GM19238 (cell line): ENCODE data around the gene CHM.
"Not testable (repeated sequence)": the region's sequence is repeated elsewhere in the genome, so short reads cannot be mapped to it uniquely, and the experiment has no call there.

Experiments used
- DNase-seq: peaks from one replicate; pipeline ENCODE4 v3.0.0; 2011; ENCODE audit warnings: low spot score; ENCODE audit not compliant: insufficient read length

CHM gene

DNA sequence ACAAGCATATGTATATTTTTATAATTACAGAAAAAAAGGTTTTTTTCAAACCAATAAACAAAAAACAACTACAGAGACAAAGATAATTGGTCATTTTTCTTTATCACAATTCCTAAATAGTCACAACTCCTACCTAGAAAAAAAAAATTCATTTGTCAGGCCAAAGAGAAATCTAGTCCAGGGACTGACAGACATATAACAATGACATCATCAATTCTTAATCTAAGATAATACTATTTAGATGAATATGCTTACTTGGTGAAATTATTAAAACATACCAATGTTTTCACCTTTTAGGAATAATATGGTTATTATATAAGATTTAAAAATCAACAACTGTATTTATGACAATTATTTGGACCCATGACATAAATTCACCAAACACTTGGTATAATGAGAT lies 48.4 kb downstream of the CHM start:
- no peak for DNase-seq

DNA sequence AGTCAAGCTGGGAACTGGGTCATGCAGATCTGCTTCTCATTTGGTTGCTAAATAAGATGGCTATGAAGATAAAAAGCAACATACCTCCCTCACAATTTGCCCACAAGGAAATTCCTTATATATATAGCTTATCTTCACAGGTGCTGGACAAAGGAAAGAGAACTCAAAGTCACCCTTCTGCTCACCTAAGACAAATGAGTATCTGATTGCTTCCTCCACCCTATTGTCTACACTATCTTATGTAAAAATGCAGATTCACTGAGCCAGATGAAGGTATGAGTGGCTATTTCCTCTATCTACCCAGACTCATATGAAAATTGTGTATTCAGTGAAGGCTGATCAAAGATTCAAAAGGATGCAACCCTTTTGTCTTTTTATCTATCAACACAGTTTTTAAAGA lies 50.8 kb downstream of the CHM start:
- DNase-seq = no peak

DNA sequence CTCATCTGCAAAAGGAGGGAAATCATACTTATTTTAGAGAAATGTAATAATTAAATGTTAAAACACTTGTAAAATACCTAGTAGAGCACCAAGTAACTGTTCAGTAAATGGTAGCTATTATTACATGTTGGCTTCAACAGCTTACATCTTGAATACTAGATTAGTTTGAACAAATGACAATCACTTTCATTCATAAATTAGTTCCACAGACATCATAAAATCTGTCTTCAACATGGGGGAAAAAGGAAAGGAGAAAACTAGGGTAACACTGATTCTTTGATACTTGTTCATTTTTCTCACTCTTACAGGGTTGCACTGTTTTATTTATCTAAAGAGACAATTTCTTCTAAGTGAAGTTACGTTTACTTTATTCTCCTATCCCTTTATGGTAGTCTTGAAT lies 51.7 kb downstream of the CHM start:
- no peak for DNase-seq

DNA sequence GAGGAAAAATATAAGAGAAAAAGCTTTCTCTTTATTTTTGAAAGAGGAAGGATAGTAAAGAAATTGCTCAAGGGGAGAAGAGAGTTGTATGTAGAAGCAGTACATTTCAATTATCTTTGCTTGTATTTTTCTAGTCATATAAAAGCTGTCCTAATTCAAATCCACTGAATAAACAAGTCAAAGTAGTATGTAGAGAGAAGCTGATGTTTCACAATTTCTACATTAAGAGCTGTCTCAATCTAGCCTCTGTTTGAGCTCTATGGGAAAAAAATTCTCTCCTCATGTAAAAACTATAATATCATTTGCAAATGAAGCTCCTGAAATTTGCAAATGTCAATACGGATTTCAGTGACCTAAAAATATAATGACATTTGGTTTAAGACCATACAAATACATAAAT lies 52.6 kb downstream of the CHM start:
- no peak for DNase-seq

DNA sequence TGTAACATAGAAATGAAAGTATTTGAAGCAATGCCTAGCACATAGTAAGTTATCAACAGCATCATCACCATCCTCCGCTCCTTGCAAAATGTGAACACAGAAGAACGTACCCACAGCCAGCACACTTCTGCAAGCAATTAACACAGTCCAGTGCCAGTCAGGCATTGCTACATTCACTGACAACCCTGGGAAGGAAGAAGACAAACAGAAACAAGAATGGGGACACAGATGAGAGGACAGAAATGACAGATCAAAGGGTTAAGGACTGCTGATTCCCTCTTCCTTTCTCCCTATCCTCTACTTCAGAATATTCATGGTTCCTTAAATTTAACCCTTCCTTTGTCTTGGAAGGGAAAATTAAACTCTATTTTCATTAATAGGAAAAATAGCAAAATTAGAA lies 53.1 kb downstream of the CHM start:
- DNase-seq = no peak

GRCh38 chrX:85993539-85994197 lies 53.7 kb downstream of the CHM start:
- no peak for DNase-seq

DNA sequence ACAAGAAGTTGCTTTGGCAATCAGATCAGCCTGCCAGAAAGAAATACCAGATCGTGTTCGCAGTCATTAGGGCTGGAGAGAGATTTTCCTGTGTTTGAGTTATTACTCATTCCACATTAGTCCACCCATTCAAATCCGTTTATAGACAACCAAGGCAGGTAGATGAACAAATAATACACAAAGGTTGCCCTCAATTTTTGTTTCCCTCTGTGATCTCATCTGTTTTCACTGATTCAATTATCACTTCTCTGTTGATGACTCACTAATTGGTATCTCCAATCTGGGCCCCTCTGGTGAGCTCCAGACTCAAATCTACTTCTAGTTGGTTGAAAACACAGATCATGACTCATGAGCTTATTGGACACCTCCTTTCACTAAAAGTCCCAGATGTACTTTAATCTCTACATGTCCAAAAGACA lies 54.5 kb downstream of the CHM start:
- no peak for DNase-seq

DNA sequence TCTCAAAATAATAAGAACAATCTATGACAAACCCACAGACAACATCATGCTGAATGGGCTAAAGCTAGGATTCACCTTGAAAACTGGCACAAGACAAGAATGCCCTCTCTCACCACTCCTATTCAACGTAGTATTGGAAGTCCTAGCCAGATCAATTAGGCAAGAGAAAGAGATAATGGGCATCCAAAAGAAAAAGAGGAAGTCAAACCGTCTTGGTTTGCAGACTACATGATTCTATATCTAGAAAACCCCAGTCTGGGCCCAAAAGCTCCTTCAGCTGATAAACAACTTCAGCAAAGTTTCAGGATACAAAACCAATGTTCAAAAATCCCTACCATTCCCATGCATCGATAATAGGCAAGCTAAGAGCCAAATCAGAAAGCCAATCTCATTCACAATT lies 59.0 kb downstream of the CHM start:
- no peak for DNase-seq

GRCh38 chrX:85980286-85980685 lies 67.1 kb downstream of the CHM start:
- DNase-seq = no peak

DNA sequence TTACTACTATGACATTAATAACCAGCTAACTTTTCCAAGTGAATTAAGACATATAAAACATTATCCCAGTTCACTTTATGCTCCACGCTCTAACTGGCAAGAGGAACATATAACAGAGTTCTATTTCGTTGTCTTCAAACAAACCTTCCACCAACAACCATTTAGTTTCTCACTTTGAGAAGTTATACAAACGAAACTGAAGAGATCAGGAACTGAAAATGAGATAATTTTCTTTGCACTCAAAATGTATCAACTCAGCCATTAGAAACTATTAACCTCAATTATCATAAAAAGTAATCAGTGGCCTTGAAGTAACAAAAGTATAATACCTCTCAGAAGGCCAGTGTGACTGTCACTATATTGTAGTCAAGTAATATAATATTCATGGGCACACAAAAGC lies 70.1 kb downstream of the CHM start:
- no peak for DNase-seq

GRCh38 chrX:85972351-85972750 lies 75.0 kb downstream of the CHM start:
- DNase-seq = not testable (repeated sequence)

DNA sequence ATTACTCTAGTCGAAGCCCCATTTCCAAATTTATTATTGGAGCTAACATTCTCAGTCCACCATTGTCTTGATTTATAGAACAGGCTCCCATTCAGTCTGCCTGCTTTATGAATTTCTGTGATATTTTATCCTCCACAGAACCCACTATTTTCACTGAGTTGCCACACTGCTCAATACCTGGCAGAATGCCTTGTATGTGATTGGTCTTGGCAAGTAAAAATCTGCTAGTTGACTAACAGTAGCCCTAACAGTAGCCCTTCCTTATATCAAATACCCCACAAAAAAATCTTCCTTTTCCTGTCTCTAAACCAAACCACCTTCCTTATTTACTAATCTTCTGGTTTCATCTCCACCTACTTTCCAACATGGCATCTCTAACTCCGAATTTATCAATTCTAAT lies 82.6 kb downstream of the CHM start:
- DNase-seq = no peak

DNA sequence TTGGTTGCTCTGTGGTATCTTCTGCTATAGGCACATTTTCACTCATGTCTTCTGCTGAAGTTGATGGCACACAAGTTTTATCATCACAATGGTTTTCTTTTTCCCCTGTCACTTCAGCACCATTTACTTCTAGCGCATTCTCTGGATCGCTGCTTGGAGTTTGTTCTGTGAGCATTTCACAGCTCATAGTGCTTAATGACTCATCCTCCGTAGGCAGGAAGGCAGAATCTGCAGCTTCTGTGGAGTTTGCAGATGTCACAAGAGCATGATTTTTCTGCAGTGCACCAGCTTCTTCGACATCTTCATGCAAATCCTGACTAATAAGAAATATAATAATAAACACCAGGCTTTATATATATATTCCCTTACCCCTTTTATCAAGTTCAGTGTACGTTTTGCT lies 83.6 kb downstream of the CHM start:
- DNase-seq = no peak

DNA sequence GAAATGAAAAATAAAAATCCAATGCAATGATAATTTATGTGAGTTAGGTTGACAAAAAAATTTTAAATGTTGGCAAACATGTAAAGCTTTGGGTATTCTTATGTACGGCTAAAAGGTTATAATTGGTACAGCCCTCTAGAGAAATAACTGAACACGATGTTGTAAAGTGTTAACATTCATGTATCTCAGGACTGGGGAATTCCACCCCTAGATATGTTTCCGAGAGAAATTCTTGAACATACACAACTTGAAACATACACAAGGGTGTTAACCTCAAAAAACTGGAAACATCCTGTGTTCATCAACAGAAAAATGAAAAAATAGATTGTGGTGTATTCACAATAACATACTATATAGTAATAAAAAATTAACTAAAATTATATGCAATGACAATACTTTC lies 91.8 kb downstream of the CHM start:
- no peak for DNase-seq

- not testable (repeated sequence) for DNase-seq
Measured at GRCh38 chrX:85944751-85945150, 102.6 kb downstream of the CHM start.

DNA sequence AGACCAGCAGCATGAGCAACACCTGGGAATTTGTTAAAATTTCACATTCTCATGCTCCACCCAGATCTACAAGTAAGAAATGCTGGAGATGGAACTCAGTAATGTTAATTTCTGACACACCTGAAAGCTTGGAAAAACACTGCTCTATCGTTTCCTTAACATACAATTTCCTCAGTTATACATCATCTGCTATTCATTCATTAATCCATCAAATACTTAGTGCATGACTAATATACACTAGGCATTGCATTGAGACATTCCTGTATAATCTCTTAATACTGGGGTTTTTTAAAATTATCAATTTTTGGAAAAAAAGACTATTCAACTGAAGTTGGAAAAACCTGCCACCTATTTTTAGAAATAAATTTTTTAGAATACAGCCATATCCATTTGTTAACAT lies 106.1 kb downstream of the CHM start:
- DNase-seq = no peak

DNA sequence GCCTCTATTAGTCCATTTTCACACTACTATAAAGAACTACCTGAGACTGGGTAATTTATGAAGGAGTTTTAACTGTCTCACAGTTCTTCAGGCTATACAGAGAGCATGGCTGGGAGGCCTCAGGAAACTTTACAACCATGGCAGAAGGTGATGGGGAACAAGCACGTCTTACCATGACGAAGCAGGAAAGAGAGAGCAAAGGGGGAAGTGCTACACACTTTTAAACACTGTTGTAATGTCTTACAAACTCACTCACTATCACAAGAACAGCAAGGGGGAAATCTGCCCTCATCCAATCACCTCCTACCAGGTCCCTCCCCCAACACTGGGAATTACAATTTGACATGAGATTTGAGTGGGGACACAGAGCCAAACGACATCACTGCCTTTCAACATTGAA lies 107.4 kb downstream of the CHM start:
- not testable (repeated sequence) for DNase-seq

- DNase-seq = not testable (repeated sequence)
Measured at GRCh38 chrX:85934399-85934798, 113.0 kb downstream of the CHM start.

DNA sequence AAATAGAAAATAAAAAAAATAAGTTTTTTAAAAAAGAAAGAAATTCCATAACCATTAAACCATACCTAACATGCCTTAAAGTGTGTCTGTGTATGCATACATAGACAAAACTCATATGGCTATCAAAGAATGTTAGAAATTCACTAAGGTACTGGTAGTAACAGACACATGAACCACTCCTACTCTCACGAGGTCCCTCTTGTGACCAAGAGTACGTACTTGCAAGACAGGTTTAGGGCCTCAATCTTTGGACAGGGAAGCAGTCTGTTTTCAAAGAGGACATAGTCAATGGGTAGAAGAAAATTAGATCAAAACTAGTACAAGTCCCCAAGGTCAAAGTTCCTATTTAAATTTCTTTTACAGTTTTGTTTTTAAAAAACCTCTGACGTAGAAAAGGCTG lies 117.3 kb downstream of the CHM start:
- DNase-seq = no peak

DNA sequence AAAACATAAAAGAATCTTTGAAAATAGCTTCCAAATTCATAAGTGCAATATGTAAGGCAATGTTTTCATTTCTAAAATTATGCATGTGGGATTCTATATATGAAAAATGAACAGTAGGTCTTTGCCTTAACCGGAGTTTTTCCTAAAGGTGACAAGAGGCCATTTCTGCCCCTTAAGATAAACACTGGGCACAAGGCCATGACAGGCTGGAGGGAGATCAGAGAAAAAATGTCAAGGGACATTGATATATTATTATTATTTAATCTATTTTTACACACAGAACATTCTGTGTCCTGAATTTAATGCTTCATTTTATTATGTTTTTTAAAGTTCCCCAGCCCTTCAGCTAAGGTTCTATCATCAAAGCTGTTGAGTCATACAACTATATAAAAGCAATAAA lies 118.8 kb downstream of the CHM start:
- DNase-seq = no peak

DNA sequence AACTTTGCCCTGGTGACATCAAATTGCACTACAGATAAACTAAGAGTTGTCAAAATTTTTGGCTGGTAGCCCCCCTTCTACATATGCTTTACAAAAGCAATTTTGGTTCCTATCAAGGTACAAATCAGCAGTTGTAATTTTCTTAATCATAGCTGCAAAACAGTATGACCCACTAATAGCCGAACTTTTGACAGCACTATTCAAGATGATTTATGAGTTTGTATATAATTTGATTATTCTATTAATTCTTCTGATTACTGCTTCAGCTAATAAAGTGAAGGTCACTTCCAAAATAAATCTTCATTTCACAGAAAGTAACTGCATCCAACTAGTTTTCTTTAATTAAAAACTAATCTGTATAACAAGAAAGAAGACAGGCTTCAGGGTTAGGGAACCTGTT lies 119.6 kb downstream of the CHM start:
- no peak for DNase-seq

DNA sequence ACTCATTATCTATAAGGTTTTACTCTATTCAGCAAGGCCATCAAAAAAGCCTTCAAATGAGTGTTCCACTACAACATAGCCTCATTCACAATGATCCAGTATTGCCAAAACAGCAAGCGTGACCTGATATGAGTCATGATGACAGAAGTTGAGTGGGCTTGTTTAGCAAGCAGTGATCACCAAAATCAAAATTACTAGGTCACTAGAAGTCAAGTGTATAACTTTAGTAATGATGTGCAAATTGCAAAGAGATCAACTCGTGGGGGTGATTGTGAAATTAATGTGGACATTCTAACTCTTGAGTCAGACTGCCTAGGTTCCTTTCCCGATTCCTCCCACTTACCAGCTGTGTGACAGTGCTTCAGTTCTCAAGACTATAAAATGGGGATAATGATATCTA lies 124.5 kb downstream of the CHM start:
- no peak for DNase-seq

DNA sequence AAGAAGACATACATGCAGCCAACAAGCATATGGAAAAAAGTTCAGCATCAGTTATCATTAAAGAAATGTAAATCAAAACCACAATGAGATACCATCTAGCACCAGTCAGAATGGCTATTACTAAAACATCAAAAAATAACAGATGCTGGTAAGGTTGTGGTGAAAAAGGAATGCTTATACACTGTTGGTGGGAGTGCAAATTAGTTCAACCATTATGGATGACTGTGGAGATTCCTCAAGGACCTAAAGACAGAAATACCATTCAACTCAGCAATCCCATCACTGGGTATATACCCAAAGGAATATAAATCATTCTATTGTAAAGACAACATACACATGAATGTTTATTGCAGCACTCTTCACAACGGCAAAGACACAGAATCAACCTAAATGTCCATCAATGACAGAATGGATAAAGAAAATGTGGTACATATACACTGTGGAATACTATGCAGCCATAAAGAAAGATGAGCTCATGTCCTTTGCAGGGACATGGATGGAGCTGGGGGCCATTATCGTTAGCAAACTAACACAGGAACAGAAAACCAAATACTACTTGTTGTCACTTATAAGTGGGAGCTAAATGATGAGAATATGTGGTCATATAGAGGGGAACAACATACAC lies 130.6 kb downstream of the CHM start:
- not testable (repeated sequence) for DNase-seq

DNA sequence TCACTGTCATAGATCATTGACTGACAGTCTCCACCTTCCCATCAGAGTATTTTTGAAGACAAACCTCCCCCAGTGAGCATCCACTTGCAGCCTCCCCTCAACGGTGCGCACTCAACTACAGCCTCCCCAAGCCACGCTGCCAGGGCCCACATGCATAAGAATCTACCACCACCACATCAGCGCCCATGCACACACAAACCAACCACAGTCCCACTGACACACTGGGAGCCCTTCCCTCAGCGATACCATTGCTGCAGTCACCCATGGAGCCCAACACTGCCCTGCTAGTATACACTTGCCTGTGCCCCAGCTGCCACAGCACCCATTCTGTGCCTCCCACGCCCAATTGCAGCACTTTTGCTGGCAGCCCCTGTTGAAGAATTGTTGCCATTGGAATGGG lies 132.9 kb downstream of the CHM start:
- no peak for DNase-seq
